PC-9 (cell line): ENCODE results near the gene CBX1. TPM values are rescaled to one million over a fixed set of nuclear protein-coding genes. Genes with fewer than 3 reads are reported as not detected.

Source experiments
- BruUV-seq: library from RNA; stranded (reverse); fragments of 400-500 nt; replicated peaks from 2 replicates; lab custom pipeline; 2021; lab: Mats Ljungman, UMichigan
- CTCF ChIA-PET: fragments of 300-600 bp; sonication (Branson Sonifier 250); formaldehyde crosslinking; loops from one replicate; lab custom pipeline; 2022; ENCODE audit warnings: antibody characterized with exemption; lab: Charles Lee
- POLR2A ChIA-PET: fragments of 300-600 bp; sonication (Branson Sonifier 250); formaldehyde crosslinking; loops from one replicate; lab custom pipeline; 2022; ENCODE audit warnings: antibody characterized with exemption; ENCODE audit not compliant: unreplicated experiment; lab: Charles Lee
- DNase-seq, 2 experiments: peaks; one replicate each; pipeline versions ENCODE4 v3.0.0 to v3.0.0-alpha.2; 2015 to 2022; ENCODE audit warnings: mixed read lengths in 1 of 2
- H2AFZ ChIP-seq: fragments of 200-600 bp; sonication (generic); 2 replicates; pipeline ENCODE4 v1.8.1; 2017; ENCODE audit warnings: antibody characterized with exemption
- H3F3A ChIP-seq: fragments of 200-600 bp; sonication (generic); 2 replicates; pipeline ENCODE4 v1.8.1; 2017; ENCODE audit warnings: antibody characterized with exemption, mild to moderate bottlenecking, low read depth; ENCODE audit not compliant: insufficient read depth
- H3K27ac ChIP-seq: fragments of 200-600 bp; sonication (generic); 2 replicates; pipeline ENCODE4 v1.6.1; 2016; ENCODE audit warnings: mixed run types
- H3K27me3 ChIP-seq: fragments of 200-600 bp; sonication (generic); 2 replicates; pipeline ENCODE4 v1.6.1; 2016; ENCODE audit warnings: low read depth, mixed run types; ENCODE audit not compliant: insufficient read depth
- H3K36me3 ChIP-seq: fragments of 200-600 bp; sonication (generic); 2 replicates; pipeline ENCODE4 v1.6.1; 2016; ENCODE audit warnings: low read depth, mixed run types
- H3K4me1 ChIP-seq: fragments of 200-600 bp; sonication (generic); replicated peaks from 2 replicates; pipeline ENCODE4 v1.6.1; 2016; ENCODE audit warnings: mixed run types; ENCODE audit not compliant: insufficient read depth
- H3K4me2 ChIP-seq: fragments of 200-600 bp; sonication (generic); 2 replicates; pipeline ENCODE4 v1.6.1; 2017; ENCODE audit warnings: mixed run types
- H3K4me3 ChIP-seq: fragments of 200-600 bp; sonication (generic); 2 replicates; pipeline ENCODE4 v1.6.1; 2016; ENCODE audit warnings: mixed run types
- H3K79me2 ChIP-seq: fragments of 200-600 bp; sonication (generic); 2 replicates; pipeline ENCODE4 v1.6.1; 2017; ENCODE audit warnings: low read depth, mixed run types
- H3K9me2 ChIP-seq: fragments of 200-600 bp; sonication (generic); 2 replicates; pipeline ENCODE4 v1.8.1; 2017; ENCODE audit warnings: mild to moderate bottlenecking; ENCODE audit not compliant: insufficient read depth
- H3K9me3 ChIP-seq: fragments of 200-600 bp; sonication (generic); 2 replicates; pipeline ENCODE4 v1.8.1; 2016; ENCODE audit warnings: low read depth; ENCODE audit not compliant: insufficient read depth
- H4K20me1 ChIP-seq: fragments of 200-600 bp; sonication (generic); 2 replicates; pipeline ENCODE4 v1.8.1; 2017; ENCODE audit not compliant: insufficient read depth
- CTCF ChIP-seq: fragments of 200-600 bp; sonication (generic); conservative IDR thresholded peaks from 2 replicates; pipeline ENCODE4 v1.6.1; 2017; ENCODE audit warnings: mixed run types, antibody characterized with exemption, mild to moderate bottlenecking, moderate library complexity
- EZH2 ChIP-seq: fragments of 200-600 bp; sonication (generic); IDR thresholded peaks from 2 replicates; pipeline ENCODE4 v1.8.0; 2017; ENCODE audit warnings: antibody characterized with exemption, low read depth
- intact Hi-C: fragments of 100-400 bp; cut with micrococcal nuclease; formaldehyde crosslinking; loops from one replicate; pipeline ENCODE4 v1.10.0; 2022; ENCODE audit not compliant: unreplicated experiment
- total RNA-seq: library from RNA; stranded (reverse); gene quantifications from 2 replicates; pipeline ENCODE4 v1.2.3, GENCODE V29; 2021

The CBX1 gene
- total RNA-seq, 1 experiment from 2014 or later, result 93.9 TPM

- ChIA-PET CTCF (interaction anchor here (0.7 kb wide), 2 partner anchors 11 to 61 kb away, joined by 4 read pairs; no protein-coding TSS in a partner anchor), POLR2A (no interaction called here)
- Histone ChIP-seq H3K4me2 (no peak overlapping the region), H3K36me3 (no peaks in the 10 kb centered on the region), H3K27ac (no peak overlapping the region), H3K79me2 (no peaks in the 10 kb centered on the region), H3K4me1 (no peaks in the 10 kb centered on the region), H4K20me1 (no peaks in the 10 kb centered on the region), H3K27me3 (0 out of 2 replicates have a peak, but pooled peaks cover 12% of the 10 kb centered on the region), H3K4me3 (no peak overlapping the region), H2AFZ (no peak overlapping the region), H3F3A (no peaks in the 10 kb centered on the region), H3K9me2 (no peaks in the 10 kb centered on the region), H3K9me3 (no peaks in the 10 kb centered on the region)
- DNase-seq, result no peak
- intact Hi-C loops, result no loop called here
- no TSS peak for BruUV-seq
- TF ChIP-seq CTCF, result no peak
- TF ChIP-seq EZH2, result no peak
These were observed 38.7 kb upstream of the CBX1 start for GRCh38 chr17:48139944-48140343.

- Histone ChIP-seq H4K20me1 (no peaks in the 10 kb centered on the region), H3K27ac (no peak overlapping the region), H3K4me1 (no peaks in the 10 kb centered on the region), H3K4me2 (no peak overlapping the region), H3F3A (no peaks in the 10 kb centered on the region), H3K79me2 (no peaks in the 10 kb centered on the region), H3K27me3 (no peaks in the 10 kb centered on the region), H2AFZ (no peak overlapping the region), H3K9me2 (no peaks in the 10 kb centered on the region), H3K36me3 (no peaks in the 10 kb centered on the region), H3K9me3 (no peaks in the 10 kb centered on the region), H3K4me3 (no peak overlapping the region)
- POLR2A ChIA-PET, result interaction anchor here (0.7 kb wide), 1 partner anchor 368 kb away, joined by 5 read pairs; no protein-coding TSS in a partner anchor
- intact Hi-C loops, result no loop called here
- TF ChIP-seq CTCF (no peak), EZH2 (no peak)
- CTCF ChIA-PET, result no interaction called here
- no peak for DNase-seq
- no TSS peak for BruUV-seq
These were observed 36.4 kb upstream of the CBX1 start for GRCh38 chr17:48137656-48138055.

- BruUV-seq, result no TSS peak
- H3K9me2 ChIP-seq, result no peaks in the 10 kb centered on the region
- H3K4me3 ChIP-seq, result no peak overlapping the region
- H3K27me3 ChIP-seq, result no peaks in the 10 kb centered on the region
- no peak overlapping the region for H3K27ac ChIP-seq
- H3K79me2 ChIP-seq, result no peaks in the 10 kb centered on the region
- H3F3A ChIP-seq, result no peaks in the 10 kb centered on the region
- no peak overlapping the region for H2AFZ ChIP-seq
- no peak for DNase-seq
- H3K36me3 ChIP-seq, result no peaks in the 10 kb centered on the region
- intact Hi-C loops, result no loop called here
- no peak overlapping the region for H3K4me2 ChIP-seq
- no peaks in the 10 kb centered on the region for H3K9me3 ChIP-seq
- POLR2A ChIA-PET, result no interaction called here
- H4K20me1 ChIP-seq, result no peaks in the 10 kb centered on the region
- no peaks in the 10 kb centered on the region for H3K4me1 ChIP-seq
- no peak for TF ChIP-seq EZH2
- TF ChIP-seq CTCF, result no peak
- CTCF ChIA-PET, result no interaction called here
These were observed 33.7 kb upstream of the CBX1 start for GRCh38 chr17:48134912-48135480.
